T-helper 1 cell treated with Interleukin-12 subunit alpha and Interleukin-12 subunit beta and Interleukin-4 antibody, amounts not matched to agents 30 μg/mL and 1 μg/mL, for 36 hours (primary cell): ENCODE results near the gene R3HDM4.

ENCODE experiments used
- H3K27ac Mint-ChIP-seq: one replicate; pipeline ENCODE4 v1.8.0; 2021; ENCODE audit warnings: mild to moderate bottlenecking, mixed read lengths
- H3K27me3 Mint-ChIP-seq: one replicate; pipeline ENCODE4 v1.8.0; 2021; ENCODE audit warnings: low read depth, mixed read lengths
- H3K36me3 Mint-ChIP-seq: one replicate; pipeline ENCODE4 v1.8.0; 2021; ENCODE audit warnings: low read depth, mixed read lengths
- H3K4me1 Mint-ChIP-seq: one replicate; pipeline ENCODE4 v1.8.0; 2021; ENCODE audit warnings: low read depth, mixed read lengths
- H3K4me3 Mint-ChIP-seq: one replicate; pipeline ENCODE4 v1.8.0; 2021; ENCODE audit warnings: mild to moderate bottlenecking, moderate library complexity, mixed read lengths
- H3K9me3 Mint-ChIP-seq: one replicate; pipeline ENCODE4 v1.8.0; 2021; ENCODE audit warnings: mixed read lengths

Gene R3HDM4

DNA sequence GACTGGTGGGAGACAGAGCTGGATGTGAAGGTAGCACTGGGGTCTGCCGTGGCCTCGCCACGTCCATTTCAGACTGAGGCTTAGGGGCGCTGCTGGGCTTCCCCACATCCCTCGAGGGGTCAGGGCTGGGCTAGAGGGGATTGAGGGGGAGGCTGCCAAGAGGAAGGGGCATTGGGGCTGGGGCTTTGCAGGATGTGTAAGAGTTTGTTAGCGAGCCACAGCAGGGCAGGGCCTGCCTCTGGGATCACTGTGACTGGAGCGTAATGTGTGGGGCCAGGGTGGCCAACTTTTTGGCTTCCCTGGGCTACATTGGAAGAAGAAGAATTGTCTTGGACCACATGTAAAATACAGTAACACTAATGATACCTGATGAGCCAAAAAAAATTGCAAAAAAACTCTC, 26.9 kb upstream of the R3HDM4 start:
- H3K9me3 Mint-ChIP-seq: no peaks in the 10 kb centered on the region
- peaks cover 5% of the 10 kb centered on the region for H3K27me3 Mint-ChIP-seq
- H3K27ac Mint-ChIP-seq: no peak overlapping the region
- peaks cover 21% of the 10 kb centered on the region for H3K36me3 Mint-ChIP-seq
- H3K4me1 Mint-ChIP-seq: peaks cover 22% of the 10 kb centered on the region
- H3K4me3 Mint-ChIP-seq: peak overlapping the region; percentile 77

DNA sequence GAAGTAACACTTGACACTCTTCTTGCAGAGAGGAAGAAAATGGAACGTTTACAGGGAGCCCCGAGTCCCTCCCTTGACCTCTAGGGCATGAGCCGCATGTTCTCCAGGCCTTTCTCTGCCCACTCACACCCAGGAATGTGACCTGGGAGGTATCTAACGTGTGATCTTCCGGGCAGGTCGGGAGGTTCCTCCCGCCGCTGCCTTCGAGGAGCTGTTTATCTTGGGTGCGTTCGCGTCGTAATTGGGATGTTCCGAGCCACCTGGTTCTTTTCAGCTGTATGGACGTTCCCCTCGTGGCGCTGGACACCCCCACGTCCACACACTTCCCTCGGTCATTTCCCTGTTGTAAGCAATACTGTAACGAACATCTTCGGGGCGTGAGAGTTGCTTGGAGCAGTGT, 26.4 kb upstream of the R3HDM4 start:
- H3K4me3 Mint-ChIP-seq: no peak overlapping the region
- peaks cover 22% of the 10 kb centered on the region for H3K4me1 Mint-ChIP-seq
- H3K36me3 Mint-ChIP-seq: peaks cover 21% of the 10 kb centered on the region
- H3K27ac Mint-ChIP-seq: no peak overlapping the region
- peaks cover 5% of the 10 kb centered on the region for H3K27me3 Mint-ChIP-seq
- H3K9me3 Mint-ChIP-seq: no peaks in the 10 kb centered on the region

DNA sequence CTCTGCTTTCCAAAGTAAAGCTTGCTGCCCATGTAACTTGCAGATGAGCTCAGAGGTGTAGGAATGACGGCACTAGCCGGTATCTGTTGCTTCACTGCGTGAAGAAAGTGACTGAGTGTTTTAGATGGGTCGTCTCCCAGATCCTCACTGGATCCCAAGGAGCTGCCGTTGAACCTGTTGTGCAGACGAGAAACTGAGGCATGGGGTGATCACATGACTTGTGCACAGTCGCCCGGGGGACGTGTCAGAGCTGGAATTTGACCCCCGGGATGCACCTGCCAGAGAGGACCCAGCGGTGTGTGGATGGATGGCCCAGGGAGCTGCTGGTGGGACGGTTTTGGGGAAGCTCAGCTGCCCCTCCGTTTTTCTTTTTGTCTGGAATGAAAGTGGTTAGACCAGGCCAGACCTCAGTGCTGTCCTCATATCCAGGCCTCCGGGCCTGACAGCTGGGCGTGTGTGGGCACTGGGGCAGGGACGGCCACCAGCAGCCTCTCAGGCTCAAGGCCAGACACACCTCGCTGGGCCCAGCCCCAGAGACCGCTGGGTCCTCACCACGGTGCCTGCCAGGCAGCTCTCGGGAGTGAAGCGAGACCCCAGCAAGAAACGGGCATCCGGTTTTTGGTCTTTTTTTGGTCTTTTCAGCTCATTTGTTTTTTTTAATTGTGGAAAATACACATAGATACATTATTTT, 25.4 kb upstream of the R3HDM4 start:
- Mint-ChIP-seq H3K27ac (no peak overlapping the region), H3K36me3 (peaks cover 21% of the 10 kb centered on the region), H3K27me3 (peaks cover 5% of the 10 kb centered on the region), H3K4me3 (no peak overlapping the region), H3K9me3 (no peaks in the 10 kb centered on the region), H3K4me1 (peaks cover 22% of the 10 kb centered on the region)

DNA sequence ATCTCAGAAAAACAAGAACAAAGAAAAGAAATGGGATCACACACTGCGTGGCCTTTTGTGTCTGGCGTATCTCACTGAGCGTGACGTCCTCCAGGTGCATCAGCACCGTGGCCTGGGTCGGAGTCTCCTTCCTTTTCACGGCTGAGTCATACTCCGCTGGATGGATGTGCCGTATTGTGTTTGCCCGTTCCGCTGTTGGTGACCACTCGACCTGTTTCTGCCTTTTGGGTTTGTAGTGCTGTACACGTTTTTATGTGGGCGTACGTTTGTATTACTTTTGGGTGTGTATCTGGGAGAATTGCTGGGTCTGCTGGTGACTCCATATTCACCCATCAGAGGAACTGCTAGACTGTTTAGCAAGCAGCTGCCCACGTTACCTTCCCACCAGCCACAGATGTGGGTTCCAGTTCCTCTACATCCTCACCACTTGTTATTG, 24.3 kb upstream of the R3HDM4 start:
- peaks cover 5% of the 10 kb centered on the region for H3K27me3 Mint-ChIP-seq
- H3K36me3 Mint-ChIP-seq: peaks cover 21% of the 10 kb centered on the region
- no peaks in the 10 kb centered on the region for H3K9me3 Mint-ChIP-seq
- peak overlapping the region; percentile 49 for H3K4me3 Mint-ChIP-seq
- peaks cover 24% of the 10 kb centered on the region for H3K4me1 Mint-ChIP-seq
- peak overlapping the region; percentile 62 for H3K27ac Mint-ChIP-seq

DNA sequence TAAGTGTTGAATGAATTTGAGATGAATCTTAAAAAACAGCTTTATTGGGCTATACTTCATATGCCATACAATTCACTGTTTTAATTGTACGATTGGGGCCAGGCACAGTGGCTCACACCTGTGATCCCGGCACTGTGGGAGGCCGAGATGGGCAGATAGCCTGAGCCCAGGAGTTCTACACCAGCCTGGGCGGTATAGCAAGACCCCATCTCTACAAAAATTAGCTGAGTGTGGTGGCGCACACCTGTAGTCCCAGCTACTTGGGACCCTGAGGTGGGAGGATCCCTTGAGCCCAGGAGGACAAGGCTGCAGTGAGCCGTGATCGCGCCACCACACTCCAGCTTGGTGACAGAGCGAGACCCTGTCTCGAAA, 23.1 kb upstream of the R3HDM4 start:
- Mint-ChIP-seq H3K27me3 (peaks cover 5% of the 10 kb centered on the region), H3K4me1 (peaks cover 21% of the 10 kb centered on the region), H3K36me3 (peaks cover 19% of the 10 kb centered on the region), H3K4me3 (no peak overlapping the region), H3K9me3 (no peaks in the 10 kb centered on the region), H3K27ac (no peak overlapping the region)

DNA sequence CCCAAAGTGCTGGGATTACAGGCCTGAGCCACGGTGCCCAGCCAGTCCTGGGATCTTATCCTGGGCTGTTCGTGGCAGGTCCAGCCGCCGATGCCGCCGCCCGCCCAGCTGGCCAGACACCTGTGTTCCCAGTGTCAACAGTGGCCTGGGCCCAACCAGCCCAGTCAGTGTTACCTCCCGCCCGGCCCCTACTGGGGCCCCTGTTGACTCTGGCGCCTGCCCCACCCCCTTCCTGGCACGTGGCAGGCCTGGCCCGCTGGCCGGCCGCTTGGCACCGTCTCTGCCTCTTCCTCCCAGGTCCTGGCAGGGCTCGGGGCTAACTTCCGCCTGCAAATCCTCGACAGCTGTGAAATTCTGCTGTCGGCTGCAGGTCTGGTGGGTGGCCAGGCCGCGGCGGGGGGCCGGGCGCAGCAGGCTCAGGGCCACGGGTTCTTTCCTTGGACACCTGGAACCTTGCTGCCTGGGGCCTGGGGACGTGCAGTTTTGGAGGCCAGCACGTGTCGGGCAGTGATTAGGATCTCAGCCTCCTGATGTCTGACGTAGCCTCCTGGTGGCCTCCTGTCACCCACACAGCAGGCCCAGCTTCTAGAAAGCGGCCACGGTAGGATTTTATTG, 22.0 kb upstream of the R3HDM4 start:
- peaks cover 16% of the 10 kb centered on the region for H3K4me1 Mint-ChIP-seq
- no peak overlapping the region for H3K27ac Mint-ChIP-seq
- peaks cover 15% of the 10 kb centered on the region for H3K36me3 Mint-ChIP-seq
- no peak overlapping the region for H3K4me3 Mint-ChIP-seq
- H3K27me3 Mint-ChIP-seq: peaks cover under 1% of the 10 kb centered on the region
- H3K9me3 Mint-ChIP-seq: no peaks in the 10 kb centered on the region

DNA sequence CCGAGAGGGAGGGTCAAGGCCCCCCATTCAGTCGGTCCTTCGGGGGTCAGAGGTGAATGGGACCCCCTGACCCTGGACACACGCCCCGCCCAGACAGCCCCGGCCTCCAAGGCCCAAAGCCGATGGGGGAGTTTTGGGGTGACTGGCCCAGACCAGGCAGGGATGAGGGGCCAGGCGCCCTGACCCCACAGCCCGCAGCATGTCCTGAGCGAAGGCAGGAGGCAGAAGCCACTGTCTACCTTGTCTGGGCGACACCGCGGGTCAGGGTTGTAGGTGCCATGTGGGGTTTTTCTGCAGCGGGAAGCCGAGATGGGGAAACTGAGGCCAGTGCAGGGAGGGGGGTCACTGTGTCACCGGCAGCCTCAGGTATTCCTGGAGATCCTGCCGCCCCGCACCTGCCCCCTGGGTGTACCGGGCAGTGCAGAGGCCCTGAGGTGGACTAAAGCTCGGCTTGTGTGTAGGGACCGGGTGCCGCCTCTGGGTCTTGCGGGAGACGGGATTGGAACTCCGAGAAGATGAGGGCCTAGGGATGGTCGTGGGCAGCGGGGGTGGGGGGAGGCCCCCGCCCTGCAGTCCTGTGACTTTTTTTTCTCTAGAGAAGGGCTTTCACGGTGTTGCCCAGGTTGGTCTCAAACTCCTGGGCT, 21.3 kb upstream of the R3HDM4 start:
- H3K9me3 Mint-ChIP-seq: no peaks in the 10 kb centered on the region
- no peak overlapping the region for H3K4me3 Mint-ChIP-seq
- no peak overlapping the region for H3K27ac Mint-ChIP-seq

DNA sequence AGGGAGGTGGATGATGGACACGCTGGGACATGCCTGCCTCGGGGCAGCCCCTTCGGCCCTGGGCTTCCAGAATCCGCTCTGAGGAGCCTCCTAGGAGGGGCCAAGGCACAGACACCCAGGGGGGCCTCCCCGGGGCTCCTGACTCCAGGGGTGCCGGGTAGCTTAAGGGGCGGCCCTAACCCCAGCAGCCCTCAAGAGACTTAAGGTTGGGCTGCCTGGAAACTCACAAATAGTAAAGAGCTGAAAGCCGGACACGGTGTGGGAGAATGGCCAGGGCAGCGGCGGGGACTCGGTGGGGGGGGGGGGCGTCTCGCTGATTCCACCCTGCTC, 20.5 kb upstream of the R3HDM4 start:
- Mint-ChIP-seq H3K4me3 (no peak overlapping the region), H3K36me3 (peaks cover 7% of the 10 kb centered on the region), H3K27me3 (no peaks in the 10 kb centered on the region), H3K4me1 (peaks cover 12% of the 10 kb centered on the region), H3K27ac (no peak overlapping the region), H3K9me3 (no peaks in the 10 kb centered on the region)

More for the DNA sequence above, 21.3 kb upstream of the R3HDM4 start:
- H3K4me1 Mint-ChIP-seq: peaks cover 13% of the 10 kb centered on the region
- H3K36me3 Mint-ChIP-seq: peaks cover 8% of the 10 kb centered on the region
- H3K27me3 Mint-ChIP-seq: no peaks in the 10 kb centered on the region

DNA sequence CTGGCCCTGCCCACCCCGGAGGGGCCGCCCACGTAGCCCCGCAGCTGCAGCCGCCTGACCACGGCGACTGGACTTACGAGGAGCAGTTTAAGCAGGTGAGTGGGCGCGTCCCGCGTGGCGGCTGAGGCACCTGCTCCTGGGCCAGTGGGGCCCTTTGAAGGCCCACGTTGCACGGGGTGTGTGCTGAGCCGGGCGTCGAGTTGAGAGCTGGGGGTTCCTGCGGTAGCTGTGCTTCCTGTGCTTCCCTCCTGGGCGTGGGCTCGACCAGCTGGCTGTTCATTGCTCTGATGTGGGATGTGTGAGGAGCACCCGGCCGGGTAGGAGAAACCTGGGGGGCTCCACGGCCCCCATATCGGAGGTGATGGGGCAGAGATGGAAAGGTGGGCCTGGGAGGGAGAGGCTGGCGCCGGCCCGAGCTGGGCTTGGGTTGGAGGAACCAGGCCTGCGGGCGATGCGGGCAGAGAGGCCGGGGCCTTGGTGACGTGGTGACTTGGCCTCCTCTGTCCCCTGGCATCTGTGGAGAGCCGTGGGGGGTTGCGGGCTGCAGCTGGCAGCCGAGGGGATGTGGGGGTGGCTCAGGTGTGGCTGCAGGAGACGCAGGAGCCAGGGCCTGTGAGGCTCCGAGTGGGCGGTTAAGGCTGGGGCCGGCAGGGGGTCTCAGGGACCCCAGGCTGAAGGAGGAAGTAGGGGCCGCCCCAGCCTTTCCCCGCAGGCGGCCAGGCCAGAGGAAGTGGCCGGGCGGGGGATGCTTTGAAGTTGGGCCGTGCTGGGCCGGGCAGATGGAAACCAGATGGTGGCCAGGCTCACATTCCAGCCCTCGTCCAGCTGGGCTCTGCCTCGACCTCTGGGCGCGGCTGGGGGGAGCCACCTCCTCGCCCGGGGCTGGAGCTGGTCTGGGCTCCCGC, 19.9 kb upstream of the R3HDM4 start:
- peaks cover 4% of the 10 kb centered on the region for H3K36me3 Mint-ChIP-seq
- peaks cover 10% of the 10 kb centered on the region for H3K4me1 Mint-ChIP-seq
- no peaks in the 10 kb centered on the region for H3K27me3 Mint-ChIP-seq
- H3K9me3 Mint-ChIP-seq: no peaks in the 10 kb centered on the region
- H3K27ac Mint-ChIP-seq: no peak overlapping the region
- H3K4me3 Mint-ChIP-seq: peak overlapping the region; percentile 78

DNA sequence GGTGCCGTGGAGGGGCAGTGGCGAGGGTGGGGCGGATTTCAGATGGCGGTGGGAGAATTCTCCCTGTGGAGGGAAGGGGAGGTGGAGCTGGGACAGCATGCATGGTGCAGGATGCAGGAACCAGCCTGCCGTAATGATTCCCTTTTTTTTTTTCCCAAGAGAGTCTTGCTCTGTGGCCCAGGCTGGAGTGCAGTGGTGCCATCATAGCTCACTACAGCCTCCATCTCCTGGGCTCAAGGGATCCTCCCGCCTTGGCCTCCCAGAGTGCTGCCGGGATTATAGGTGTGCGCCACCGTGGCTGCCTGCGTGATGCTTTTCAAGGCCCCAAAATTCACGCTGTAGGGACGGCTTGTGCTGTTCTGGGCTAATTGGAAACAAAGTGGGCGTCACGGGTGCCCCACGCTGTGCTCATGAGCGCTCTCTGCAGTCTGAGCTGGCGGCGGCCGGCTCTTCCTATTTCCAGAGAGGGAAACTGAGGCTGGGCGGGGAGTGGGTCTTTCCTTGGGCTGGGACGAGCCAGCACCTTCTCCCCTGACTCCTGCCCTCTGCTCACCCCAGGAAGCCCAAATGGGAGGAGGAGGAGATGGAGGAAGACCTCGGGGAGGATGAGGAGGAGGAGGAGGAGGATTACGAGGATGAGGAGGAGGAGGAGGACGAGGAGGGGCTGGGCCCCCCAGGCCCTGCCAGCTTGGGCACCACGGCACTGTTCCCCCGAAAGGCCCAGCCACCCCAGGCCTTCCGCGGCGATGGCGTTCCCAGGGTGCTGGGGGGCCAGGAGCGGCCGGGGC, 19.0 kb upstream of the R3HDM4 start:
- Mint-ChIP-seq H3K4me1 (peaks cover 6% of the 10 kb centered on the region), H3K27ac (no peak overlapping the region), H3K36me3 (no peaks in the 10 kb centered on the region), H3K4me3 (no peak overlapping the region), H3K27me3 (no peaks in the 10 kb centered on the region), H3K9me3 (no peaks in the 10 kb centered on the region)

DNA sequence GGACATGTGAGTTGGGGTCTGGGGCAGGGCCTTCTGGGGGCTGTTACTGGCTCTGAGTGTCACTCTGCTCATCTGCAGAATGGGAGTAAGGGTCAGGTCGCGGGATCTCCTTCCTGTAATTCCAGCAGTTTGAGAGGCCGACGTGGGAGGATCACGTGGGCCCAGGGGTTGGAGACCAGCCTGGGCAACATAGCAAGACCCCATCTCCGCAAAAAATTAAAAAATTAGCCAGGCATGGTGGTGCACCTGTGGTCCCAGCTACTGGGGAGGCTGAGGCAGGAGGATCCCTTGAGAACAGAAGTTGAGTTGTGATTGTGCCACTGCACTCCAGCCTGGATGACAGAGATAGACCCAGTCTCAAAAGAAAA, 16.9 kb upstream of the R3HDM4 start:
- no peaks in the 10 kb centered on the region for H3K27me3 Mint-ChIP-seq
- H3K9me3 Mint-ChIP-seq: no peaks in the 10 kb centered on the region
- H3K4me1 Mint-ChIP-seq: peaks cover 5% of the 10 kb centered on the region
- H3K4me3 Mint-ChIP-seq: no peak overlapping the region
- H3K36me3 Mint-ChIP-seq: no peaks in the 10 kb centered on the region
- no peak overlapping the region for H3K27ac Mint-ChIP-seq

DNA sequence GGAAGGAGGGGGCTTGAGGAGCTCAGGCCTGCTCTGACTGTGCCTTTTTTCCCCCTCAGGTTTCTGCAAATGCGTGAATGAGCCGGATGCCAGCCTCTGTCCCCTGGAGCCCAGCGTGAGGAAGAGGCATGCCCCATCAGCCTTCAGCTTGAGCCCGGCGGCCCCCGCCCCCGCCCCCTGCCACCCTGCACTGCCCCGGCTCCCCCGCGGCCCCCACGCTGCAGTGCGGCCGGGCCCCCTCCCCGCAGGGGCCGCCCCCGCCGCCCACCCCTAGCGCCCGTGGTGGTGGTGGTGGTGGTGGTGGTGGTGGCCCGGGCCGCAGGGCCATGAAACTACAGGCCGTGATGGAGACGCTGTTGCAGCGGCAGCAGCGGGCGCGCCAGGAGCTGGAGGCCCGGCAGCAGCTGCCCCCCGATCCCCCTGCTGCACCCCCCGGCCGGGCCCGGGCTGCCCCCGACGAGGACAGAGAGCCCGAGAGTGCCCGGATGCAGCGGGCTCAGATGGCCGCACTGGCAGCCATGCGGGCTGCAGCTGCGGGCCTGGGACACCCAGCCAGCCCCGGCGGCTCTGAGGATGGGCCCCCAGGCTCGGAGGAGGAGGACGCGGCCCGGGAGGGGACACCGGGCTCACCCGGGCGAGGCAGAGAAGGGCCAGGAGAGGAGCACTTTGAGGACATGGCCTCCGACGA, 16.3 kb upstream of the R3HDM4 start:
- Mint-ChIP-seq H3K4me3 (no peak overlapping the region), H3K27me3 (no peaks in the 10 kb centered on the region), H3K27ac (no peak overlapping the region), H3K4me1 (peaks cover 5% of the 10 kb centered on the region), H3K36me3 (no peaks in the 10 kb centered on the region), H3K9me3 (no peaks in the 10 kb centered on the region)

DNA sequence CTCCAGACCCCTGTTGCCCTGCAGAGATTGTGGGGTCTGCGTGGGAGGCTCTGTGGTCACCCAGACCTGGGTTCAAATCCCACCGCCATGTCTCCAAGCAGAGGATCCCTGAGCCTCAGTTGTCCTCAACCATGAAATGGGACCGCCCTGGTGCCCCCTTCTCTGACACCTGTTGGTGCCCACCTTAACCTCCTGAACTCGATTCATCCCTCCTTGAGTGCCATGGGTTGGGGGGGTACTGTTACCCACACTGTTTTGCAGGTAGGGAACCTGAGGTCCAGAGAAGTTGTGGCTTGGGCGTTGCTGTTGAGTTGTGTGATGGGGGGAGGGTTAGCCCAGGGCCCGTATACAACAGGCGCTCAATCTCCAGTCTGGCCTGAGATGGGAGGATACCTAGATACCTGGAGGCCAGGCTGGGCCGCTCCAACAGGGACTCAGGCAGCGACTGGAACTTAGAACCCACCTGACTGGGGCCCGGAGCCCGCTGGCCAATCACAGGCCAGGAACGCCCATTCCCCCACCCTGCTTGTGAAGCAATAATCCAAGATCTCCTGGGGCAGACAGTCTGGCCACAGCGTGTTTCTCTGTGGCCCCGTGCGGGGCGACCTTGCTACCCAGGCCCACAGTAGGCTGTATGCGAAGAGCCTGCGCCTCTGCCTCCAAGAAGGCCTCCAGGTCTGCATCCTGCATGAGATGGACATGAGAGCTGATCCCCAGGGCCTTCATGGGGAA, 15.6 kb upstream of the R3HDM4 start:
- Mint-ChIP-seq H3K27me3 (no peaks in the 10 kb centered on the region), H3K9me3 (no peaks in the 10 kb centered on the region), H3K36me3 (no peaks in the 10 kb centered on the region), H3K27ac (no peak overlapping the region), H3K4me1 (peaks cover 7% of the 10 kb centered on the region), H3K4me3 (no peak overlapping the region)
